Ureter (tissue), 1 donor: ENCODE data around the gene GPR55. TPM values are rescaled to one million over a fixed set of nuclear protein-coding genes. Genes with fewer than 3 reads are reported as not detected.

ENCODE experiments used
- DNase-seq: peaks from one replicate; pipeline ENCODE4 v3.0.0-alpha.2; 2020; ENCODE audit warnings: low spot score
- total RNA-seq: library from RNA; stranded (reverse); gene quantifications from one replicate; pipeline ENCODE4 v1.2.4, GENCODE V29; 2023
- donor health status: DM: yes; HTN: yes; CAD: no.

Gene GPR55
- total RNA-seq, 1 donor from 2014 or later, result 0.39 TPM

GRCh38 chr2:230879891-230880290 lies 45.2 kb downstream of the GPR55 start:
- DNase-seq, result no peak

- peak; percentile 25 for DNase-seq
These were observed 45.7 kb downstream of the GPR55 start for GRCh38 chr2:230879271-230879882.

GRCh38 chr2:230878599-230879188 lies 46.3 kb downstream of the GPR55 start:
- DNase-seq, result peak; percentile 41

GRCh38 chr2:230877759-230878598 lies 47.1 kb downstream of the GPR55 start:
- DNase-seq, result peak; percentile 37

GRCh38 chr2:230877116-230877758 lies 47.8 kb downstream of the GPR55 start:
- DNase-seq, result peak; percentile 34

- DNase-seq, result peak; percentile 29
These were observed 49.4 kb downstream of the GPR55 start for GRCh38 chr2:230875347-230876315.

GRCh38 chr2:230874876-230875275 lies 50.2 kb downstream of the GPR55 start:
- peak; percentile 39 for DNase-seq

- no peak for DNase-seq
These were observed 50.6 kb downstream of the GPR55 start for GRCh38 chr2:230874456-230874855.

- peak; percentile 39 for DNase-seq
These were observed 51.2 kb downstream of the GPR55 start for GRCh38 chr2:230873661-230874401.

- peak; percentile 34 for DNase-seq
These were observed 51.9 kb downstream of the GPR55 start for GRCh38 chr2:230872968-230873660.

GRCh38 chr2:230872151-230872967 lies 52.7 kb downstream of the GPR55 start:
- DNase-seq, result peak; percentile 38

- peak; percentile 41 for DNase-seq
These were observed 53.5 kb downstream of the GPR55 start for GRCh38 chr2:230871361-230872150.

GRCh38 chr2:230870544-230871360 lies 54.3 kb downstream of the GPR55 start:
- peak; percentile 73 for DNase-seq

- peak; percentile 45 for DNase-seq
These were observed 55.0 kb downstream of the GPR55 start for GRCh38 chr2:230869914-230870543.

- DNase-seq, result peak; percentile 41
These were observed 55.8 kb downstream of the GPR55 start for GRCh38 chr2:230868947-230869913.
